NCI-H748 (cell line): Measurements from ENCODE around the gene FXR2.
A peak's percentile ranks its signal among the peaks of the same experiment; 100 is the strongest.

Source experiments
- DNase-seq: peaks from one replicate; lab custom pipeline; 2025; ENCODE audit not compliant: unreplicated experiment; lab: John Stamatoyannopoulos, UW

Gene FXR2

GRCh38 chr17:7589204-7589868 lies 25.4 kb downstream of the FXR2 start:
- peak; percentile 90 for DNase-seq

- DNase-seq = no peak
Observed at GRCh38 chr17:7588553-7589203, 26.0 kb downstream of the FXR2 start.

GRCh38 chr17:7587420-7588151 lies 27.1 kb downstream of the FXR2 start:
- no peak for DNase-seq

GRCh38 chr17:7586673-7587419 lies 27.9 kb downstream of the FXR2 start:
- no peak for DNase-seq

GRCh38 chr17:7583253-7584109 lies 31.2 kb downstream of the FXR2 start, which contains the start of gene MPDU1:
Gene MPDU1 (plus strand): TSS chr17:7583852. CDS start chr17:7583863, 11 bp downstream.
- DNase-seq = peak; percentile 99

- no peak for DNase-seq
Observed at GRCh38 chr17:7582396-7583252, 32.1 kb downstream of the FXR2 start.

GRCh38 chr17:7580604-7581575 lies 33.8 kb downstream of the FXR2 start:
- DNase-seq = no peak

- DNase-seq = no peak
Observed at GRCh38 chr17:7579834-7580603, 34.7 kb downstream of the FXR2 start.

GRCh38 chr17:7579001-7579833 lies 35.5 kb downstream of the FXR2 start, which contains the start of gene CD68:
Gene CD68 (plus strand): TSS chr17:7579638. CDS start chr17:7579678, 40 bp downstream.
- DNase-seq = peak; percentile 55

GRCh38 chr17:7577327-7578199 lies 37.1 kb downstream of the FXR2 start:
- DNase-seq = no peak

GRCh38 chr17:7576432-7576937 lies 38.2 kb downstream of the FXR2 start:
- DNase-seq = no peak

- DNase-seq = no peak
Observed at GRCh38 chr17:7575959-7576358, 38.7 kb downstream of the FXR2 start.

GRCh38 chr17:7575481-7575883 lies 39.2 kb downstream of the FXR2 start:
- DNase-seq = no peak

GRCh38 chr17:7574176-7574953 lies 40.3 kb downstream of the FXR2 start:
- no peak for DNase-seq
